ENCODE measurements around the gene UBE2U. TPM values are rescaled to one million over a fixed set of nuclear protein-coding genes. Genes with fewer than 3 reads are reported as not detected.

The UBE2U gene
- total and polyA plus RNA-seq, 2 of the 4 experiments (the other 2 are of a cell fraction) = not detected

GRCh38 chr1:64245495-64245894, 42.1 kb downstream of the UBE2U start:
- WGBS, 2 experiments (ENCODE audit: extremely low coverage in 2 of 2, insufficient read length in 1 of 2) = 13% methylated on average over 3 of the region's 9 CpGs; no CpG with 5 or more reads in 1 of the 2 experiments
- no peak for TF ChIP-seq POLR2A (IDR thresholded peaks at IDR 0.05; ENCODE audit: low read depth, low read length)
- no peak for TF ChIP-seq NFE2L2 (IDR thresholded peaks at IDR 0.05; ENCODE audit: low read depth, low read length)
- TF ChIP-seq ELK1 (IDR thresholded peaks at IDR 0.05; ENCODE audit: borderline replicate concordance, low read depth, low read length) = no peak
- TF ChIP-seq RCOR1 (IDR thresholded peaks at IDR 0.05; ENCODE audit: insufficient replicate concordance, low read length) = no peak
- H2AFZ ChIP-seq (replicated peaks; ENCODE audit: low read length, poor library complexity) = peak overlapping the region; percentile 88
- intact Hi-C loops (cut with micrococcal nuclease) = loop anchor here (10.0 kb wide), 1 partner anchor 211 kb away; no protein-coding TSS in a partner anchor
- 0 out of 2 replicates have a peak overlapping the region, but pooled peaks have one; percentile 5 for H3K18ac ChIP-seq (ENCODE audit: low read depth, low read length)
- no peak overlapping the region for H3K4me3 ChIP-seq (ENCODE audit: insufficient read depth, low read depth, low read length)
- peak overlapping the region; percentile 79 for H2BK120ac ChIP-seq (ENCODE audit: low read depth, low read length)
- no peak overlapping the region for H3K27ac ChIP-seq (ENCODE audit: insufficient read depth, low read length)
- no peaks in the 10 kb centered on the region for H3K9me3 ChIP-seq (ENCODE audit: control insufficient read depth, insufficient read depth, low read length)
- no peak overlapping the region; the same call in 1 of the 2 replicates for H3K14ac ChIP-seq (replicated peaks; ENCODE audit: low read depth, low read length)
- no peak overlapping the region for H2AK9ac ChIP-seq (replicated peaks; ENCODE audit: low read depth, low read length, poor library complexity)
- no peak overlapping the region for H2AK5ac ChIP-seq (ENCODE audit: low read depth, low read length)
- no peak overlapping the region for H2BK5ac ChIP-seq (ENCODE audit: low read depth, low read length, poor library complexity, severe bottlenecking)
- H4K20me1 ChIP-seq (ENCODE audit: insufficient read depth, low read length) = no peaks in the 10 kb centered on the region
- H3K4me1 ChIP-seq (ENCODE audit: control insufficient read depth, insufficient read depth, low read length) = no peaks in the 10 kb centered on the region
- no peaks in the 10 kb centered on the region for H3K79me1 ChIP-seq (ENCODE audit: low read depth in 1 of 2, low read length in 2 of 2)
- H3K36me3 ChIP-seq (ENCODE audit: control insufficient read depth, insufficient read depth, low read length) = no peaks in the 10 kb centered on the region
- CTCF ChIA-PET = interaction anchor here (0.5 to 2.3 kb wide), 5 partner anchors 10 to 678 kb away, joined by 3 to 12 read pairs (median 3); no protein-coding TSS in a partner anchor
- no peak overlapping the region for H3K56ac ChIP-seq (ENCODE audit: extremely low read depth, insufficient read depth, low read length)
- no peak overlapping the region for H3K9ac ChIP-seq (ENCODE audit: low read depth, low read length)
- dilution Hi-C loops (cut with HindIII; ENCODE audit: low sequenced_read_pairs, unreplicated experiment) = no loop called here
- peak overlapping the region; percentile 13 to 89; a peak in 2 of 4 replicates for H4K8ac ChIP-seq (ENCODE audit: low read depth in 2 of 2, low read length in 2 of 2)
- H3K23ac ChIP-seq (ENCODE audit: low read depth, low read length) = no peak overlapping the region
- no peak overlapping the region; the same call in 1 of the 2 replicates for H3K4ac ChIP-seq (ENCODE audit: low read depth, low read length)
- no peaks in the 10 kb centered on the region for H3K9me1 ChIP-seq (ENCODE audit: insufficient read depth, low read length)
- ATAC-seq (ENCODE audit: low read depth) (no peak), DNase-seq (no peak)
- H4K5ac ChIP-seq (ENCODE audit: low read depth, low read length) = peak overlapping the region; percentile 9; the same call in 1 of the 2 replicates
- H2BK15ac ChIP-seq (ENCODE audit: low read depth, low read length) = peak overlapping the region; percentile 1; the same call in 1 of the 3 replicates
- in situ Hi-C loops (cut with MboI; ENCODE audit: low sequenced_read_pairs) = loop anchor here (10.0 kb wide), 1 partner anchor 471 kb away; the partner anchor contains the start of gene ROR1
- H3K4me2 ChIP-seq (ENCODE audit: low read depth, low read length) = peak overlapping the region; percentile 4
- H3K27me3 ChIP-seq (ENCODE audit: control insufficient read depth, insufficient read depth, low read length) = peaks cover 3% of the 10 kb centered on the region
- peak overlapping the region; percentile 46; the same call in 1 of the 2 replicates for H2BK20ac ChIP-seq (ENCODE audit: low read depth, low read length)
- POLR2A ChIA-PET (ENCODE audit: unreplicated experiment) = no interaction called here
- no TSS peak for BruUV-seq (replicated peaks)
- peak overlapping the region; percentile 0; the same call in 1 of the 2 replicates for H4K91ac ChIP-seq (ENCODE audit: insufficient read depth, low read depth, low read length)
